Ectodermal cell (in vitro differentiated cells): ENCODE results near the gene PIBF1.

ENCODE experiments used
- H3K27ac ChIP-seq: 2 replicates; pipeline ENCODE4 v1.7.0; 2013; ENCODE audit warnings: mild to moderate bottlenecking, low read depth, low read length; ENCODE audit not compliant: insufficient read depth, poor library complexity, severe bottlenecking
- H3K27me3 ChIP-seq: 2 replicates; pipeline ENCODE4 v1.7.0; 2013; ENCODE audit warnings: mild to moderate bottlenecking, low read length; ENCODE audit not compliant: insufficient read depth, control insufficient read depth, poor library complexity, severe bottlenecking
- H3K36me3 ChIP-seq: one replicate; pipeline ENCODE4 v1.7.0; 2013; ENCODE audit warnings: low read length; ENCODE audit not compliant: control insufficient read depth, insufficient read depth
- H3K4me1 ChIP-seq: one replicate; pipeline ENCODE4 v1.7.0; 2013; ENCODE audit warnings: low read length; ENCODE audit not compliant: control insufficient read depth, insufficient read depth
- H3K4me3 ChIP-seq: 2 replicates; pipeline ENCODE4 v1.7.0; 2013; ENCODE audit warnings: low read depth, low read length, control low read depth; ENCODE audit not compliant: insufficient read depth
- H3K9me3 ChIP-seq: 2 replicates; pipeline ENCODE4 v1.7.0; 2013; ENCODE audit warnings: mild to moderate bottlenecking, low read length, moderate library complexity; ENCODE audit not compliant: control insufficient read depth
- WGBS, 2 experiments: methylation state at CpG; one replicate each; pipeline ENCODE4 v1.1.7; 2013; ENCODE audit warnings: missing lambda C conversion rate in 2 of 2; 5-methylcytosine and 5-hydroxymethylcytosine counted together

PIBF1 gene

DNA sequence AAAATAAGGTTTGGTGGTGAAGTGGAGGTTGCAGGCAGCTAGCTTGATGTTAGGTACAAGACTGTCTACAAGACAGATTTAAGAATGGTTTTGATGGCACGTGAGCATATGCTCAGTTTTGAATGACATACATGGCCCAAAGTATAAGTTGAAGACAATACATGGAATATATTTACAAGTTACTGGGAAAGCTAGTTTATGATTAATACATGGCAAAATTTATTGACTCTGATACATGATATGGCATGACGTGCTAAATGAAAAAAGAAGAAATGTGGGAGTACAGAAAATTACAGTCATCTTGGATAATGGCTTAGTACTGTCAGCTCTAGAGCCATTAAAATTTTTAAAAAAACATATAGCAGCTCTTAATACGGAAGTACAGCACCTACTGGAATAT lies 281.2 kb downstream of the PIBF1 start:
- WGBS, 2 experiments, result 78 to 87% methylated on average over 2 to 3 of the region's 3 CpGs
- H3K27me3 ChIP-seq, result peaks cover 48% of the 10 kb centered on the region
- H3K4me1 ChIP-seq, result no peaks in the 10 kb centered on the region
- H3K4me3 ChIP-seq, result no peak overlapping the region
- H3K27ac ChIP-seq, result no peak overlapping the region
- H3K36me3 ChIP-seq, result no peaks in the 10 kb centered on the region
- no peaks in the 10 kb centered on the region for H3K9me3 ChIP-seq

DNA sequence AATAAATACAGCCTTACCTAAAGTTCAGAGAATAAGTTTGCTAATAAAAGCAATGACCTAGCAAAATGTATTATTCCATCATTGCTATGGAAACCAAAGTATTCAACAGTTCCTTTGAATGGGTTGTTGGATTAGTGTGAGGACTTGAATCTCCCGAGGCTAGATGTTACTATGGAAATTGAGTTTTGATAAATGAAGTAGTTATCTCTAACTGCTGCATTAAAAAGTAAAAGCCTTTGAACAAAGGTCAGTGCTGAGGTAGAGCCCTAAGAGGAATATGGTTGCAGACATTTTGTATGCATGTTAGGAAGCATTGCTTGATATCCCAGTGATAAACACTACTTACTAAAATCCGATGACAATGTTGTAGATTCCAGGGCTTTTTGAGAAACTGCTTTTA lies 283.1 kb downstream of the PIBF1 start:
- no peak overlapping the region for H3K4me3 ChIP-seq
- no peak overlapping the region for H3K27ac ChIP-seq
- no peaks in the 10 kb centered on the region for H3K4me1 ChIP-seq
- H3K27me3 ChIP-seq, result peaks cover 30% of the 10 kb centered on the region
- H3K9me3 ChIP-seq, result no peaks in the 10 kb centered on the region
- H3K36me3 ChIP-seq, result no peaks in the 10 kb centered on the region
- WGBS, 2 experiments, result 83 to 85% methylated on average over 2 of the region's 2 CpGs

DNA sequence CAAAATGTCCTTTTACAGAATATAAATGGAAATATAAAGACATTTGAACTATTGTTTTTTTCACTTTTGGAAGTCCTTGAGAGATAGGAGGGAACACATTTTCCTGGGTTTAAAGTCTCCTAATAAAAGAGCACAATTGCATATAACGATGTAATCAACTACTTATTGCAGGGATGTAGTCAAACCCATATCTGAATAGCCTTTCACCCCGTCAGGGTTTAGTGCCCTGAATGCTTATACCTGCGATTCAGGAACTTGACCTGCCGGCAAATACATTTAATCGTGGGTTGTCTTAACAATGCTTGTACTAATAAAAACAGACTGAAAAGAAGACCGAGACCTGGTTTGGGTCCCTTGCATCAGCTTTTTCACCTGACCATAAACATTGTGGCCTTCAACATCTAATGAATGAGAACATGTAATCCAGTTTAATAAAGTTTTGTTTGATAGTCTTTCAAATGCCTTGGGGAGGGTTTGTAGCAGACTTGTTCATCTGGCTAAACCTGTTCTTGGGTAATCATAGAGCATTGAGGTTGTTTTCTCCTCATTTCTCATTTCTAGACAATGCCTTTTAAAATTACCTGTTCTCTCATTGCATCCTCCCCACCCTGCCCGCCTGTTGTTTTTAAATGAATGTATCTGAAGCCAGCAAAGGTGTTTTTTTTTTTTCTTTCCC lies 283.9 kb downstream of the PIBF1 start:
- Histone ChIP-seq H3K4me1 (no peaks in the 10 kb centered on the region), H3K27ac (no peak overlapping the region), H3K36me3 (no peaks in the 10 kb centered on the region), H3K27me3 (peaks cover 22% of the 10 kb centered on the region), H3K9me3 (no peaks in the 10 kb centered on the region), H3K4me3 (no peak overlapping the region)
- 92 to 96% methylated on average over 6 to 7 of the region's 7 CpGs for WGBS, 2 experiments
